Astrocyte of the spinal cord (primary cell): ENCODE measurements around the gene ZNF311.

Experiments
- DNase-seq: peaks from one replicate; pipeline ENCODE4 v3.0.0; 2011; ENCODE audit warnings: low read depth, low spot score
- H3K4me3 ChIP-seq: 2 replicates; pipeline ENCODE4 v1.5.1; 2011; ENCODE audit warnings: low read depth, mild to moderate bottlenecking, low read length, moderate library complexity
- CTCF ChIP-seq: IDR thresholded peaks from 2 replicates; pipeline ENCODE4 v1.5.1; 2012; ENCODE audit warnings: low read depth, mild to moderate bottlenecking, low read length, inconsistent platforms
- in situ Hi-C: cut with HindIII; loops from 2 replicates; pipeline ENCODE4 v1.10.0; 2017; ENCODE audit warnings: low sequenced_read_pairs

Gene ZNF311

DNA sequence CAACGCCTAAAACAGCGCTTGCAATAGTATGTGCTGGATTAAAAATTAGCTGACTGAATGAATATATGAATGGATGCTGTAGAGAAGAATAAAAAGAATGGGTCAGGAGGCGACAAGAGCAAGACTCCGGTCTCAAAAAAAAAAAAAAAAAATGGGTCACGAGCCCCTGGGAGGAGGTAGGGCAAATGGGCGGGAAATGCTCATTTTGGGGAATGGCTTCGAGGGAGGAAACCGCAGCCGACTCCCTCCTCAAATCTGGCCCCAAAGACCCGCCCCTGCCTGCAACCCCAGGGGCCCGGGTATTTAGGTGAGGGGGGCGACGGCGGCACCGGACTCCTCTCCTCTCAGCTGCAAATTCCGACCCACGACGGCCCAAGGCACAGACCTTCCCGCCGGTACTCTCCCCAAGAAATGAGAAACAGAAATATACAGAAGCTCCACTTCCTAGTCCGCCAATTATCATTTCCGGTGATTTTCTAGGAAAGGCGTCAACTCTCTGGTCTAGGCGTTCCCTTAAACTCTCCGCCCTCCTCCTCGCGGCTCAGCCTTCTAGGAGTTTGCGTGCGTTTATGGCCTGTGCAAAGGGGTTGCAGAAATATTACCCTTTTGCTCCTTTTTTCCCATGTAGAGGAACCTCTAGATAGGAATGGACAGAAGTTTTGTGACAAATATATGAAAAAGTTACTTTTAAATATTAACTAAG is at the start of gene ZNF311:
TSS of gene ZNF311 (minus strand) at position 133 of the 703 bp plus-strand sequence. CDS start 1,361 bp downstream, outside the sequence.
- H3K4me3 ChIP-seq, result peak within 1 kb of the TSS; percentile 55
- TF ChIP-seq CTCF, result no peak
- in situ Hi-C loops, result no loop called here

DNA sequence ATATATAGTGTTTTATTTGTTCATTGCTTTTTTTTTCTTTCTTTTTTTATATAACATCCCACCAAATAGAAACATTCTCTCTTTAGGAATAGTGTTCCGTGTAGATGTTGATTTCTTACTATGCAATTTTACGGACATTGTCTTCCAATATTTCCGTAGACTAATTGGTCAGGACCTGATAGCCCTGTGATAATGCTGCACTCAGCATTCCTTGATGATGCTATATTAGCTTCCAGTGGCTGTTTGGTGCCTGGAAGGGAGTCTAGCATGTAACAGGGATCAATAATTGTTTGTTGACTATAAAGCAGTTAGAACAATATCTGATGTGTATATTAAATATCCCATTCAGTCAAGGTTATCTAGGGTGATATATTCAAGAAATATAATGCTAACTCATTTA is 46.6 kb upstream of the ZNF311 start:
- no peak for DNase-seq
- in situ Hi-C loops, result no loop called here
- no peak overlapping the region for H3K4me3 ChIP-seq
- TF ChIP-seq CTCF, result no peak

More for the DNA sequence above, at the start of gene ZNF311:
- DNase-seq, result peak; percentile 64

DNA sequence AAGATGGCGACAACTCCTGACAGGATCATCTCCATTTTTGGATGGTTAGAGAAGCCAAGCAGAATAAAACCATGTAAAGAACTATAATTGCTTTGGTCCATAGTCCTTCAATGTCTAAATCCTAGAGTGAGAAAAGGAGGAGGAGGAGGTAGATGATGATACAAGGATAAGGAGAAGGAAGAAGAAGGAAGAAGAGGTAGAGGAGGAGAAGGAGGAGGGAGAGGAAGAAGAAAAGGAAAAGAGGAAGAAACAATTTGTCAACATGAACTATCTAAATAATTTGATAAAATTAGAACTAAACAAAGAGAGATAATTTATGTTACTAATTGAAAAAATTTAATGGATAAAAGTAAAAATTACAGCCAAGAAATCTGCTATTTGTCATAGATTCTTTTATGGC is 40.0 kb upstream of the ZNF311 start, which contains the start of gene OR2W1:
TSS of gene OR2W1 (minus strand) at position 101 of the 400 bp plus-strand sequence. CDS start at position 101, 0 bp downstream.
- in situ Hi-C loops, result no loop called here
- no peak for TF ChIP-seq CTCF
- H3K4me3 ChIP-seq, result no peak within 1 kb of the TSS
- no peak for DNase-seq

- TF ChIP-seq CTCF, result no peak
- H3K4me3 ChIP-seq, result no peak overlapping the region
- no peak for DNase-seq
- in situ Hi-C loops, result no loop called here
Observed at GRCh38 chr6:29035951-29036350, 30.8 kb upstream of the ZNF311 start.

- TF ChIP-seq CTCF, result no peak
- in situ Hi-C loops, result no loop called here
- no peak overlapping the region for H3K4me3 ChIP-seq
- no peak for DNase-seq
Observed at GRCh38 chr6:29028821-29029220, 23.7 kb upstream of the ZNF311 start.

GRCh38 chr6:29025927-29026585 is 20.9 kb upstream of the ZNF311 start:
- TF ChIP-seq CTCF, result no peak

More at GRCh38 chr6:29025927-29026585, 20.9 kb upstream of the ZNF311 start:
- DNase-seq, result no peak
- in situ Hi-C loops, result no loop called here
- no peak overlapping the region for H3K4me3 ChIP-seq
